Mesenchymal stem cell (in vitro differentiated cells and primary cell): ENCODE measurements around the gene TMEM179.
A peak's percentile ranks its signal among the peaks of the same experiment; 100 is the strongest.

ENCODE experiments used
- DNase-seq: peaks from one replicate; pipeline ENCODE4 v3.0.0-alpha.2; 2013
- H2AFZ ChIP-seq: one replicate; pipeline ENCODE4 v1.6.1; 2013; ENCODE audit warnings: low read depth, mild to moderate bottlenecking, control low read depth, inconsistent platforms, low read length, moderate library complexity
- H2AK5ac ChIP-seq: 2 replicates; pipeline ENCODE4 v1.6.1; 2013; ENCODE audit warnings: low read length, moderate library complexity, mild to moderate bottlenecking, inconsistent platforms; ENCODE audit not compliant: severe bottlenecking
- H2BK120ac ChIP-seq: one replicate; pipeline ENCODE4 v1.6.1; 2013; ENCODE audit warnings: low read depth, mild to moderate bottlenecking, inconsistent platforms, low read length, moderate library complexity
- H2BK12ac ChIP-seq, 2 experiments: one replicate each; pipeline ENCODE4 v1.6.1; 2013; ENCODE audit warnings: inconsistent platforms in 2 of 2, low read length in 2 of 2, mild to moderate bottlenecking in 2 of 2, moderate library complexity in 2 of 2, control low read depth in 1 of 2
- H2BK15ac ChIP-seq: one replicate; pipeline ENCODE4 v1.6.1; 2013; ENCODE audit warnings: mild to moderate bottlenecking, low read depth, inconsistent platforms; ENCODE audit not compliant: poor library complexity, severe bottlenecking
- H2BK5ac ChIP-seq: 2 replicates; pipeline ENCODE4 v1.6.1; 2013; ENCODE audit warnings: low read depth, mild to moderate bottlenecking, low read length, control low read depth, inconsistent platforms; ENCODE audit not compliant: poor library complexity, severe bottlenecking
- H3K14ac ChIP-seq, 2 experiments: one replicate each; pipeline ENCODE4 v1.6.1; 2013; ENCODE audit warnings: inconsistent platforms in 2 of 2, low read length in 2 of 2, control low read depth in 1 of 2, mild to moderate bottlenecking in 1 of 2, moderate library complexity in 1 of 2
- H3K18ac ChIP-seq, 2 experiments: one replicate each; pipeline ENCODE4 v1.6.1; 2013; ENCODE audit warnings: inconsistent platforms in 2 of 2, low read length in 2 of 2, control low read depth in 1 of 2, low read depth in 1 of 2, mild to moderate bottlenecking in 1 of 2
- H3K23ac ChIP-seq, 2 experiments: one replicate each; pipeline ENCODE4 v1.6.1; 2013; ENCODE audit warnings: inconsistent platforms in 2 of 2, low read length in 2 of 2, mild to moderate bottlenecking in 2 of 2, moderate library complexity in 2 of 2, control low read depth in 1 of 2
- H3K27ac ChIP-seq: 2 replicates; pipeline ENCODE4 v1.5.1; 2013; ENCODE audit warnings: mild to moderate bottlenecking, moderate library complexity, low read length, control low read depth, inconsistent platforms; ENCODE audit not compliant: poor library complexity, severe bottlenecking
- H3K27me3 ChIP-seq, 2 experiments: 2 replicates each; pipeline versions ENCODE4 v1.6.1 to v1.7.0; 2013; ENCODE audit warnings: low read length in 2 of 2, mild to moderate bottlenecking in 2 of 2, moderate library complexity in 2 of 2, control low read depth in 1 of 2, inconsistent platforms in 1 of 2; ENCODE audit not compliant: control insufficient read depth in 1 of 2, insufficient read depth in 1 of 2
- H3K36me3 ChIP-seq, 2 experiments: 2 replicates each; pipeline versions ENCODE4 v1.6.1 to v1.7.0; 2013; ENCODE audit warnings: low read length in 2 of 2, control low read depth in 1 of 2, inconsistent platforms in 1 of 2, low read depth in 1 of 2, mild to moderate bottlenecking in 1 of 2; ENCODE audit not compliant: insufficient read depth in 2 of 2, control insufficient read depth in 1 of 2
- H3K4ac ChIP-seq, 2 experiments: one replicate each; pipeline ENCODE4 v1.6.1; 2013; ENCODE audit warnings: inconsistent platforms in 2 of 2, low read length in 2 of 2, mild to moderate bottlenecking in 2 of 2, moderate library complexity in 2 of 2, control low read depth in 1 of 2, low read depth in 1 of 2
- H3K4me1 ChIP-seq: 2 replicates; pipeline ENCODE4 v1.6.1; 2013; ENCODE audit warnings: low read depth, low read length, control low read depth; ENCODE audit not compliant: control insufficient read depth, insufficient read depth
- H3K4me2 ChIP-seq: 2 replicates; pipeline ENCODE4 v1.6.1; 2013; ENCODE audit warnings: low read length, mild to moderate bottlenecking, inconsistent platforms; ENCODE audit not compliant: poor library complexity, severe bottlenecking
- H3K4me3 ChIP-seq, 2 experiments: 2 replicates each; pipeline versions ENCODE4 v1.5.1 to v1.7.0; 2013; ENCODE audit warnings: low read length in 2 of 2, mild to moderate bottlenecking in 2 of 2, control low read depth in 1 of 2, low read depth in 1 of 2; ENCODE audit not compliant: insufficient read depth in 1 of 2
- H3K79me1 ChIP-seq: replicated peaks from 2 replicates; pipeline ENCODE4 v1.6.1; 2013; ENCODE audit warnings: mild to moderate bottlenecking, control low read depth, low read length, inconsistent platforms; ENCODE audit not compliant: poor library complexity, severe bottlenecking
- H3K9ac ChIP-seq: 2 replicates; pipeline ENCODE4 v1.7.0; 2013; ENCODE audit warnings: mild to moderate bottlenecking, low read length, moderate library complexity
- H3K9me3 ChIP-seq: 2 replicates; pipeline ENCODE4 v1.7.0; 2013; ENCODE audit warnings: mild to moderate bottlenecking, low read length; ENCODE audit not compliant: control insufficient read depth
- H4K8ac ChIP-seq: one replicate; pipeline ENCODE4 v1.6.1; 2013; ENCODE audit warnings: inconsistent platforms, mild to moderate bottlenecking, low read length, moderate library complexity
- H4K91ac ChIP-seq: one replicate; pipeline ENCODE4 v1.6.1; 2013; ENCODE audit warnings: mild to moderate bottlenecking, low read length, inconsistent platforms
- WGBS: methylation state at CpG from one replicate; pipeline ENCODE4 v1.1.7; 2013; ENCODE audit warnings: mixed read lengths; 5-methylcytosine and 5-hydroxymethylcytosine counted together

TMEM179 gene

GRCh38 chr14:104651876-104652260, 47.3 kb upstream of the TMEM179 start:
- no peaks in the 10 kb centered on the region for H3K36me3 ChIP-seq
- no peak overlapping the region for H2BK15ac ChIP-seq
- H2AK5ac ChIP-seq: no peak overlapping the region
- H3K4me3 ChIP-seq: no peak overlapping the region
- no peak overlapping the region for H3K9ac ChIP-seq
- H3K4me1 ChIP-seq: peaks cover 8% of the 10 kb centered on the region
- no peak overlapping the region for H4K91ac ChIP-seq
- no peak overlapping the region for H2AFZ ChIP-seq
- H3K79me1 ChIP-seq: no peaks in the 10 kb centered on the region
- H2BK5ac ChIP-seq: no peak overlapping the region
- H2BK120ac ChIP-seq: no peak overlapping the region
- no peak overlapping the region for H3K27ac ChIP-seq
- H3K23ac ChIP-seq: no peak overlapping the region
- no peak overlapping the region for H4K8ac ChIP-seq
- H3K18ac ChIP-seq: no peak overlapping the region
- WGBS: 88% methylated on average over 20 of the region's 20 CpGs
- H3K27me3 ChIP-seq: peaks cover 0 to 43% of the 10 kb centered on the region in 2 experiments
- no peak for DNase-seq
- H3K14ac ChIP-seq: no peak overlapping the region
- H2BK12ac ChIP-seq: no peak overlapping the region
- H3K4ac ChIP-seq: no peak overlapping the region
- no peaks in the 10 kb centered on the region for H3K9me3 ChIP-seq
- no peak overlapping the region for H3K4me2 ChIP-seq

- H3K4me3 ChIP-seq: no peak overlapping the region
- no peak overlapping the region for H3K27ac ChIP-seq
- H3K18ac ChIP-seq: no peak overlapping the region
- H2BK15ac ChIP-seq: no peak overlapping the region
- no peak overlapping the region for H2BK5ac ChIP-seq
- 91% methylated on average over 24 of the region's 24 CpGs for WGBS
- no peak for DNase-seq
- peak overlapping the region in 1 of 2 experiments; percentile 71 for H2BK12ac ChIP-seq
- peaks cover 0 to 37% of the 10 kb centered on the region in 2 experiments for H3K27me3 ChIP-seq
- no peak overlapping the region for H3K4ac ChIP-seq
- no peak overlapping the region for H3K14ac ChIP-seq
- H3K9me3 ChIP-seq: no peaks in the 10 kb centered on the region
- peak overlapping the region; percentile 57 for H4K91ac ChIP-seq
- H3K4me1 ChIP-seq: peaks cover 8% of the 10 kb centered on the region
- no peak overlapping the region for H2BK120ac ChIP-seq
- H3K9ac ChIP-seq: no peak overlapping the region
- no peaks in the 10 kb centered on the region for H3K79me1 ChIP-seq
- peak overlapping the region; percentile 35 for H2AK5ac ChIP-seq
- no peak overlapping the region for H2AFZ ChIP-seq
- no peak overlapping the region for H4K8ac ChIP-seq
- H3K36me3 ChIP-seq: no peaks in the 10 kb centered on the region
- H3K23ac ChIP-seq: no peak overlapping the region
- H3K4me2 ChIP-seq: no peak overlapping the region
These were observed 46.7 kb upstream of the TMEM179 start for GRCh38 chr14:104650981-104651875.

GRCh38 chr14:104650057-104650980, 45.7 kb upstream of the TMEM179 start:
- H3K18ac ChIP-seq: peak overlapping the region; percentile 81 to 96
- no peak overlapping the region for H2AK5ac ChIP-seq
- peaks cover 8% of the 10 kb centered on the region for H3K4me1 ChIP-seq
- H3K14ac ChIP-seq: peak overlapping the region in 1 of 2 experiments; percentile 98
- peak; percentile 63 for DNase-seq
- H2BK15ac ChIP-seq: peak overlapping the region; percentile 8
- peak overlapping the region; percentile 76 for H3K4me2 ChIP-seq
- H3K27ac ChIP-seq: no peak overlapping the region
- H3K4ac ChIP-seq: peak overlapping the region in 1 of 2 experiments; percentile 75
- no peak overlapping the region for H2BK5ac ChIP-seq
- H3K9ac ChIP-seq: peak overlapping the region; percentile 89
- H3K36me3 ChIP-seq: no peaks in the 10 kb centered on the region
- no peak overlapping the region for H4K91ac ChIP-seq
- H2BK120ac ChIP-seq: peak overlapping the region; percentile 44
- peaks cover 0 to 34% of the 10 kb centered on the region in 2 experiments for H3K27me3 ChIP-seq
- peak overlapping the region; percentile 74 to 79 for H3K4me3 ChIP-seq
- no peak overlapping the region for H3K23ac ChIP-seq
- 15% methylated on average over 44 of the region's 56 CpGs for WGBS
- H4K8ac ChIP-seq: peak overlapping the region; percentile 79
- H3K9me3 ChIP-seq: peaks cover 5% of the 10 kb centered on the region
- peak overlapping the region; percentile 61 to 99 for H2BK12ac ChIP-seq
- H2AFZ ChIP-seq: peak overlapping the region; percentile 97
- no peaks in the 10 kb centered on the region for H3K79me1 ChIP-seq
